ENCODE data around the gene APOO.

Gene APOO

GRCh38 chrX:23786268-23786815 lies 121.4 kb downstream of the APOO start:
- H3K79me2 ChIP-seq (ENCODE audit: insufficient read depth, low read length): peaks cover 8% of the 10 kb centered on the region; the same call in 1 of the 2 replicates
- H3K27me3 ChIP-seq (ENCODE audit: low read length): no peaks in the 10 kb centered on the region
- no peak for TF ChIP-seq EZH2phosphoT487 (conservative IDR thresholded peaks at IDR 0.05; ENCODE audit: low read length)
- TF ChIP-seq CTCF (IDR thresholded peaks at IDR 0.05; ENCODE audit: insufficient read depth, low read length, poor library complexity, severe bottlenecking): no peak
- no peak overlapping the region for H3K27ac ChIP-seq (ENCODE audit: low read depth, low read length)
- no peaks in the 10 kb centered on the region for H3K9me3 ChIP-seq (ENCODE audit: insufficient read depth, low read length)
- no peak overlapping the region for H3K4me2 ChIP-seq (ENCODE audit: low read depth, low read length, poor library complexity, severe bottlenecking)
- H2AFZ ChIP-seq (ENCODE audit: low read depth, low read length, severe bottlenecking): no peak overlapping the region
- H3F3A ChIP-seq (ENCODE audit: insufficient read depth): peaks cover 15% of the 10 kb centered on the region; the same call in 1 of the 2 replicates
- no peaks in the 10 kb centered on the region for H3K9me2 ChIP-seq (replicated peaks; ENCODE audit: insufficient read depth, low read length)
- peaks cover 11% of the 10 kb centered on the region for H3K36me3 ChIP-seq (ENCODE audit: low read length)
- no peak overlapping the region for H3K9ac ChIP-seq (ENCODE audit: low read length)
- H3K4me3 ChIP-seq (ENCODE audit: insufficient read depth, low read length, poor library complexity, severe bottlenecking): no peak overlapping the region
- H4K20me1 ChIP-seq (ENCODE audit: low read depth, low read length): no peaks in the 10 kb centered on the region

GRCh38 chrX:23785580-23785979 lies 122.2 kb downstream of the APOO start:
- Histone ChIP-seq H3K79me2 (ENCODE audit: insufficient read depth, low read length) (peaks cover 8% of the 10 kb centered on the region; the same call in 1 of the 2 replicates), H3K4me2 (ENCODE audit: low read depth, low read length, poor library complexity, severe bottlenecking) (no peak overlapping the region), H3K27me3 (ENCODE audit: low read length) (no peaks in the 10 kb centered on the region), H3K27ac (ENCODE audit: low read depth, low read length) (no peak overlapping the region), H3F3A (ENCODE audit: insufficient read depth) (peaks cover 15% of the 10 kb centered on the region; the same call in 1 of the 2 replicates), H3K36me3 (ENCODE audit: low read length) (peaks cover 11% of the 10 kb centered on the region), H4K20me1 (ENCODE audit: low read depth, low read length) (no peaks in the 10 kb centered on the region), H3K9ac (ENCODE audit: low read length) (no peak overlapping the region), H3K4me3 (ENCODE audit: insufficient read depth, low read length, poor library complexity, severe bottlenecking) (no peak overlapping the region), H3K9me2 (replicated peaks; ENCODE audit: insufficient read depth, low read length) (no peaks in the 10 kb centered on the region), H2AFZ (ENCODE audit: low read depth, low read length, severe bottlenecking) (no peak overlapping the region), H3K9me3 (ENCODE audit: insufficient read depth, low read length) (no peaks in the 10 kb centered on the region)
- TF ChIP-seq CTCF (IDR thresholded peaks at IDR 0.05; ENCODE audit: insufficient read depth, low read length, poor library complexity, severe bottlenecking) (no peak), EZH2phosphoT487 (conservative IDR thresholded peaks at IDR 0.05; ENCODE audit: low read length) (no peak)

- peak overlapping the region; percentile 79 for H3K4me2 ChIP-seq (ENCODE audit: low read depth, low read length, poor library complexity, severe bottlenecking)
- H3K36me3 ChIP-seq (ENCODE audit: low read length): peaks cover 11% of the 10 kb centered on the region
- no peak overlapping the region for H2AFZ ChIP-seq (ENCODE audit: low read depth, low read length, severe bottlenecking)
- H3K4me3 ChIP-seq (ENCODE audit: insufficient read depth, low read length, poor library complexity, severe bottlenecking): peak overlapping the region; percentile 84
- no peaks in the 10 kb centered on the region for H3K9me2 ChIP-seq (replicated peaks; ENCODE audit: insufficient read depth, low read length)
- H3K9ac ChIP-seq (ENCODE audit: low read length): peak overlapping the region; percentile 66
- TF ChIP-seq CTCF (IDR thresholded peaks at IDR 0.05; ENCODE audit: insufficient read depth, low read length, poor library complexity, severe bottlenecking) (no peak), EZH2phosphoT487 (conservative IDR thresholded peaks at IDR 0.05; ENCODE audit: low read length) (no peak)
- H3F3A ChIP-seq (ENCODE audit: insufficient read depth): peaks cover 15% of the 10 kb centered on the region; the same call in 1 of the 2 replicates
- peak overlapping the region; percentile 77 for H3K27ac ChIP-seq (ENCODE audit: low read depth, low read length)
- H3K9me3 ChIP-seq (ENCODE audit: insufficient read depth, low read length): no peaks in the 10 kb centered on the region
- no peaks in the 10 kb centered on the region for H4K20me1 ChIP-seq (ENCODE audit: low read depth, low read length)
- no peaks in the 10 kb centered on the region for H3K27me3 ChIP-seq (ENCODE audit: low read length)
- H3K79me2 ChIP-seq (ENCODE audit: insufficient read depth, low read length): peaks cover 8% of the 10 kb centered on the region; the same call in 1 of the 2 replicates
These were observed 123.0 kb downstream of the APOO start for GRCh38 chrX:23784470-23785331.

Measured in SU-DHL-6 (cell line).